ENCODE measurements around the gene RFX7.
"Not testable (repeated sequence)": the region's sequence is repeated elsewhere in the genome, so short reads cannot be mapped to it uniquely, and the experiment has no call there.

RFX7 gene

DNA sequence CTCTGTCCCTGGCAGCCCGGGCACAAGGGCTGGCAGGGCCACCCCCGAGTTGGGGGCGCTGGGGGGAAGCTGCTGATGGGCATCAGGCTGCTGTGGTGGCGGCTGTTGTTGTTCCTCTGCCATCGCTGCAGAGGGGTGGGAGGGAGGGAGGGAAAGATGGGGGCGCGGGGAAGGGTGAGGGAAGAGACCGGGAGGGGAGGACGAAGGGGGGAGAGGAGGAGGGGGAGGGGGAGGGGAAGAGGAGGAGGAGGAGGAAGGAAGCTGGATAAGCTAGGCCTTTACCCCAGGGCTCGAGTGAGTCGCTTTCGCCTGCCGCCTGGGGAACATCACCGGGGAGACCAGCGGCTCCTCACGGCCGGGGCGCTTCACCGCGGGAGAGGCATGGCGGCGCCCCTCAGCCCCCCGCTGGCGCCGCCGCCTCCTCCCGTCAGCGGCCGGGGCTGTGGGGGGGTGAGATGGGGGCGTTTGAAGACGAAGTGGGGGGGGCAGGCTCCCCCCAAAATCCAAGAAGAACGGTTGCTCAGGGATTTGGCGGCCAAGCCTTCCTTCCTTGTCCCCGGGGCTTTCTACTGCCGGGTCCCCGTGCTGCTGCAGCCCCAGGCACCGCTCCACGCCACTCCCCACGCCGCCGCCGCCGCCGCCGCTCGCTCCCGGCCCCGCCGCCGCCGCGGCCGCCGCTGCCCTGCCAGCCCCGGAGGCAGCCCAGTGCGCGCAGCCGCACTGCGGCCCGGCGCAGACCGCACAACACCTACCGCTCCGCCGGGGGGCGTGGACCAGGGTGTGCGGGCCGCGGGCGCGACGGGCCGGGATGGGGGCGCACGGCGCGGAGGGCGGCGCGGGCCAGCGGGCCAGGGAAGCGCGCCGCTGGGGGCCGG, at the start of gene RFX7:
Gene RFX7 (minus strand): TSS at position 717 of the 875 bp plus-strand sequence. CDS start 594 bp downstream, at position 123.
- FAIRE-seq (no peak), DNase-seq (ENCODE audit: insufficient read length, low spot score) (peak; percentile 52)

DNA sequence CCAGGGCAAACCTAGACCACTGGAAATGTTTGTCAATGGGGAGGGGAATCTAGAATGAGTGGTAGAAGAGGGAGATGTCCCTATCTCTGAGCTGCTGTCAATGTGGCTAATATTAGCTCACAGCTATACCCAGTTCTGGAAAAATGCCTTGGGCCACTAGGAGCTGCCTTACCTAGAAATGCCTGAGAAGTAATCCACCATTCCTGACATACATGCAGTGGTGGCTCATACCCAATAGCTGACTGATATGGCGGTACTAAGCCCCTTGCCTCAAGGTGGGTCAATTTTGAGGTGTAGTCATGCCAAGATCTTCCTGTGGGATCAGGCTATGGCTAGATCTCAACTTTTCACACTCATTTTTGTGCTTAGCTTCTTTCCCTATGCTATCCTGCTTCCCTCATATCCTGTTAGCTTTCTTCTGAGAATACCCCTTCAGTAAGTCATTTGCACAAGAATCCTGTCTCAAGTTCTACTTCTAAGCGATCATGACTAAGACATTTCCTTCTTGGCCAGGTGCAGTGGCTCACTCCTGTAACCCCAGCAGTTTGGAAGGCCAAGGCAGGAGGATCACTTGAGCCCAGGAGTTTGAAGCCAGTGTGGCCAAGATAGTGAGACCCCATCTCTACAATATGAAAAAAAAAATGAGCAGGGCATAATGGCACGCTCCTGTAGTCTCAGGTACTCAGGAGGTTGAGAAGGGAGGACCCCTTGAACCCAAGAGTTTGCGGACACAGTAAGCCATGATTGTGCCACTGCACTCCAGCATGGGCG, 49.1 kb upstream of the RFX7 start:
- FAIRE-seq (no peak), DNase-seq (ENCODE audit: insufficient read length, low spot score) (no peak)

DNA sequence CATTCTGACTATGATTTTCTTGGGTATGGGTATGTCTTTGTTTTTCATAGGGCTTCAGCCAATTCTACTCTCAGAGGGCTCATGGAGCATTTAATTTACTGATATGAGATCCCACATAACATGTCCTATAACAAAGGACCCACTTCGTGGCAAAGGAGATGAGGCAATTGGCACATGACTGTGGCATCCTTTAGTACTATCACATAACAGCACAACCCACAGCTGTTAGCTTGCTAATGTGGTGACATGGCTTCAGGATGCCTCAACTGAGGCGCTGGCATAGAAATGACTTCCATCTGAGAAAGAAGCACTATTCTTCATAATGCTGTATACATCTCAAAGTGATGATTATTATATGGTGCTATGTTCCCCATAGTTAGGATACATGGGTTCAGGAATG, 48.1 kb upstream of the RFX7 start:
- DNase-seq (ENCODE audit: insufficient read length, low spot score) (no peak), FAIRE-seq (no peak)

DNA sequence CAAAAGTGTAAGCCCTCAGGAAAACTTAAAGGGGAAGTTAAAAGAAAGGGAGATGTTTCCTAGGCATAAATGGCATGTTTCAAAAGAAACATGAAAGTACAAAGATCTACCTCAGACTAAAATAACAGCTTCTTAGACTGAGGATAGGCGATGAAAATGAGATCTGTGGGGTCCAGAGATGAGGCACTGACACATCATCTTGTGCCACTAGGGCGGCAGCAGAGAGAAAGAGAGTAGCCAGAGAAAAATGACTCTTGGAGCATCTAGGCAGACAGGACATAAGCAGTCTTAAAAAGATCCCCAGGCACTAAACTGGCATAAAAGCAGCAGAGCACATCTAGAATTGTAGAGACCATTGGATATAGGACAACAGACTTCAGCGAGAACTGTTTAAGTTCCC, 42.5 kb upstream of the RFX7 start:
- no peak for DNase-seq (ENCODE audit: insufficient read length, low spot score)
- no peak for FAIRE-seq

DNA sequence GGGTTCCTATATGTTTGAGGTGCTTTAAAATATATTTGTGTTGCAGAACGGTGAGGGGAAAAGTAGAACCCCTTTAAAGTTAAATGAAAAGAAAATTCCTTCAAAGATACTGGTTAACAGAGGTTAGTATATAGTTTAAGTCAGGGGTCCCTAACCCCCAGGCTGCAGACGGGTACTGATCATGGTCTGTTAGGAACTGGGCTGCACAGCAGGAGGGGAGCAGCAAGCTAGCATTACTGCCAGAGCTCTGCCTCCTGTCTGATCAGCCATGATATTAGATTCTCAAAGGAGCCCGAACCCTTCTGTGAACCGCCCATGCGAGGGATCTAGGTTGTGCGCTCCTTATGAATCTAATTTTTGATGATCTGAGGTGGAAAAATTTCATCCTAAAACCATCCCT, 37.5 kb upstream of the RFX7 start:
- no peak for FAIRE-seq
- DNase-seq (ENCODE audit: insufficient read length, low spot score) = no peak

DNA sequence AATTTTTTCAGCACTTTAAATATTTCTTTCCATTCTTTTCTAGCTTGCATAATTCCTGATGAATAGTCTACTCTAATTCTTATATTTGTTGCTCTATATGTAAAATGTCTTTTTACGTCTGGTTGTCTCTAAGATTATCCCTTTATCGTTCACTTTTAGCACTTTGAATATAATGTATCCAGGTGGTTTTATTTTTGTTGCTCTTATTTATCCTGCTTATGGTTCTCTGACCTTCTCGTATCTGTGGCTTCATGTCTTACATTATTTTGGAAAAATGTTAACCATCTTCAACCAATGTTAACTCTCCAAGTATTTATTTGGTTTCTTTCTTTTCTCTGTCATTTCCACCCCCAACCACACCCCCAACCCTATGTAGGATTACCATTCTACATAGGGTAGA, 30.0 kb upstream of the RFX7 start:
- FAIRE-seq = no peak
- no peak for DNase-seq (ENCODE audit: insufficient read length, low spot score)

DNA sequence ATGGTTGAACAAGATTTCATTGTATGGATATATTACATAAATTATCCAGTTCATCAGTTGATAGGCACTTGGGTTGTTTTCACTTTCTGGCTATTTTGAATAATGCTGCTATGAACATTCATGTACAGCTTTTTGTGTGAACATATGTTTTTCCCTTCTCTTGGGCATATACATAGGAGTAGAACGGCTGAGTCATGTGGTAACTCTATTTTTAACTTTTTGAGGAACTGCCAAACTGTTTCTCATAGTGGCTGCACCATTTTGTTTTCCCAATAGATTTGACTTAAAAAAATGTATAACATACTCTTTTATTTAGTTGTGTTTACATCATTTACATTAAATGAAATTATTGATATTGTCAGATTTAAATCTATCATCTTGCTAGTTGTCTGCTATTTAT, 28.8 kb upstream of the RFX7 start:
- FAIRE-seq (no peak), DNase-seq (ENCODE audit: insufficient read length, low spot score) (no peak)

DNA sequence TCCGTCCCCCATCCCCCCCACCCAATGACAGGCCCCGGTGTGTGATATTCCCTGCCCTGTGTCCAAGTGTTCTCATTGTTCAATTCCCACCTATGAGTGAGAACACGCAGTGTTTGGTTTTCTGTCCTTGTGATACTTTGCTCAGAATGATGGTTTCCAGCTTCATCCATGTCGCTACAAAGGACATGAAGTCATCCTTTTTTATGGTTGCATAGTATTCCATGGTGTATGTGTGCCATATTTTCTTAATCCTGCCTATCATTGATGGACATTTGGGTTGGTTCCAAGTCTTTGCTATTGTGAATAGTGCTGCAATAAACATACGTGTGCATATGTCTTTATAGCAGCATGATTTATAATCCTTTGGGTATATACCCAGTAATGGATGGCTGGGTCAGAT, 22.8 kb upstream of the RFX7 start:
- FAIRE-seq; DNase-seq (ENCODE audit: insufficient read length, low spot score): not testable (repeated sequence)

DNA sequence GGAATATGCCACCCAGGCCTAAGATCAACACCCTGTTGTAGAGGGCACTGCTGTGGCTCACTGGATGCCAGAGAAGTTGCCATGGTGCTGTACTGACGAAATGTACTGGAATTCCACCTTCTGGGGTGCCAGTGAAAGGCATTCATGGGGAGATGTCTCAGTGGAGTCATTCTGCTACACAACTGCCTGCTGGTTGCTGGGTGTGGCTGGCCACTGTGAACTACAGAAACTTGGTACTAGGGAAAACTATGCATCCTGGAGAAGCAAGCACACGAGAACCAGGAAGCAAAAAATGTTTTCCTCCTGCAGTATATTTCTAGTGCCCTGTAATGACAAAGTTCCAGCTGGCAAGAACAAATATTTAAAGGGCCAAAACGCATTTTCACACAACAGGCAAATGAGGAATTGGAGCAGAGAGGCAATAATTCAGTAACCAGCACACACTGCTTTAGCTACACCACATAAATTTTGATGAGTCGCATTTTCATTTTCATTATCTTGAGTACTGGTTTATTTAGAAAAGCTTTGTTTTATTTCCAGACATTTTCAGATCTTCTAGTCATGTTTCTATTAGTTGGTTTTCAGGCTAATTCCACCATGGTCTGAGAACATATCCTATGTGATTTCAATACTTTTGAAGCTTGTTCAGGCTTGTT, 18.3 kb upstream of the RFX7 start:
- DNase-seq (ENCODE audit: insufficient read length, low spot score) = no peak
- FAIRE-seq = no peak

DNA sequence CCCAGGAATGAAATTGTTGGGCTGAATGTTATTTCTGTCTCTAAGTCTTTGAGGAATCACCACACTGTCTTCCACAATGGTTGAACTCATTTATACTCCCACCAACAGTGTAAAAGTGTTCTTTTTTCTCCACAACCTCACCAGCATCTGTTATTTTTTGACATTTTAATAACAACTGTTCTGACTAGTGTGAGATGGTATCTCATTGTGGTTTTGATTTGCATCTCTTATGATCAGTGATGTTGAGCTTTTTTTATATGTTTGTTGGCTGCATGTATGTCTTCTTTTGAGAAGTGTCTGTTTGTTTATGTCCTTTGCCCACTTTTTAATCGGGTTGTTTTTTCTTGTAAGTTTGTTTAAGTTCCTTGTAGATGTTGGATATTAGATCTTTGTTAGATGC, 13.6 kb upstream of the RFX7 start:
- not testable (repeated sequence) for DNase-seq (ENCODE audit: insufficient read length, low spot score); FAIRE-seq

DNA sequence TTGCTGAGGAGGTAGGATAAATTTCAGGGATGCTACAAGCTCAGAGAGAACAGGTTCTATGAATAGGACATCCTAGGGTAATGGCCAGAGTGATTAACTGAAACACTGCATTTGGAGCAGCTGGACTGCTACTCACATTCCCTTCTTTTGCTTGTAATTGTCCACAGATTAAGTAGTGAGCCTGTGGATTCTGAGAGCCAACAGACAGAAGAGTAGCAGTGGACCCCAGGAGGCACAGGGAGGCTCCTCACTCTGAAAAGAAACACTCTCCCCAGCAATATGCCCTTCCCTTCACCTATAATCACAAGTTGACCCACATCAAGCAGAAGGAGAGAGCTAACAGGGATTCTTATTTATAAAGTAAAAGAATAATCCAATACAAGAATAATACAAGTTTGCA, 10.6 kb upstream of the RFX7 start:
- FAIRE-seq = no peak
- no peak for DNase-seq (ENCODE audit: insufficient read length, low spot score)

DNA sequence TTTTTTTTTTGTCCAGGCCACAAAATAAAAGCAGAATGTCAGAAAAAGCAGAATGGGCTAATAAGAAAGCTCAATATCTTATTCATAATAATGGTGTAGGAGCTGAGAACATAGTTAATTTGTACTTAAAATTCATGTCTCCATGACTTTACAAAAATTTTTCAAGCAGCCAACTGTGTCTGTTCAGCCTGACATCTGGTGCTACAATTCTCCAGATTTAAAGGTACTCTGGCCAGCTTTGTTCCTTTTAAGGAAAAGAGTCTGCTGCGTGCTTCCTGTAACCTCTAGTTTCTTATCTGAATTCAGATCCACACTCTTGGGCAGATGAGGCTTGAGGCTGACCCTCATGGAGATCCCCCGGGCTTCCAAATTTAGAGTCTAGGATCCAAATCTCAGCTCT, 8.7 kb upstream of the RFX7 start:
- FAIRE-seq (no peak), DNase-seq (ENCODE audit: insufficient read length, low spot score) (no peak)

DNA sequence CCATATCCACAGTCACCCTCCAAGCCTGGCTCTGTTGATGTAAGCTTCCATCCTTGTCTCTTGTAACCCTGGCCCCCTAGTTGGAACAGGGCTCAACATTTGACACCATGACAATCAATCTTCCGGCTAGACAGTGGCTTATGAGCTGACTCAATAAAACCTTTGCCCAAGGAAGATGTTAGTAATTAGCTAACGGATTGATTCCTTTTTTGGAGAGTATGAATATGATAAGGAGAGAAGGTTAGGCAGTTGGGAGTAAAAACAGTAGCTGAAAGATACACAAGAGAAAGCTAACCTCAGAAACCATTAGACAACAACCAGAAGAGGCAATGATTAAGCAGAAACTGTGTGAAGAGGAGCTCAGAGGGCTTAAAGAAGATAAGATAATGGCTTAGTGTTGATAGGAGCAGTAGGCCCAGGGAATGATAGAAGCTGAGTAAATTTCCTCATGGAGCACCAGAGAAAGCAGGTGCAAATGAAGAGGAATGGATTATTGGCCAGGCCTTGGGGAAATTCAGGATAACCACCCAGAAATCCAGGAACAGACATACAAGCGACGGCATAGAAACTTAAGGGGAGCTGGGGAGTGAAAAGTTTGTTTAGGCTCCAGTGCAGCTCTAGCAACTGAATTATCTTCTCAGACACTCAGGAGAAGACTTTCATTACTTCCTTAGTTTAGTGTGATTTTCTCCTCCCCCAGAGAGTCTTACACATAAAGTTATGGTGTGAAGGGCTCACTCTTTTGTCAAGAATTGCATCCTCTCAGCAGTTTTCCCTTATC, 7.8 kb upstream of the RFX7 start:
- no peak for FAIRE-seq
- no peak for DNase-seq (ENCODE audit: insufficient read length, low spot score)

DNA sequence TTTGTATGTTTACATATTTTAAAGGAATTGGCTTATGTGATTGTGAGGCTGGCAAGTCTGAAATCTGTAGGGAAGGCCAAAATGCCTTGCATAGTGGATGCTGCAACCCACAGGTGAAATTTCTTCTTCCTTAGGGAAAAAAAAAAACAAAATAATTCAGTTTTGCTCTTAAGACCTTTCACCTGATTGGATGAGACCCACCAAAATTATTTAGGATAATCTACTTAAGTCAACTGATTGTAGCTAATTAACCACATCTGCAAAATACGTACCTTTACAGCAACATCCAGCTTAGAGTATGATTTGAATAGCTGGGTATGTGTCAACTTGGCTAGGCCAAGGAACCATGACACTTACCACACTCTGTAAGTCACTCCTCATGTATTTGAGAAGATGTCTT, 6.9 kb upstream of the RFX7 start:
- no peak for FAIRE-seq
- no peak for DNase-seq (ENCODE audit: insufficient read length, low spot score)

DNA sequence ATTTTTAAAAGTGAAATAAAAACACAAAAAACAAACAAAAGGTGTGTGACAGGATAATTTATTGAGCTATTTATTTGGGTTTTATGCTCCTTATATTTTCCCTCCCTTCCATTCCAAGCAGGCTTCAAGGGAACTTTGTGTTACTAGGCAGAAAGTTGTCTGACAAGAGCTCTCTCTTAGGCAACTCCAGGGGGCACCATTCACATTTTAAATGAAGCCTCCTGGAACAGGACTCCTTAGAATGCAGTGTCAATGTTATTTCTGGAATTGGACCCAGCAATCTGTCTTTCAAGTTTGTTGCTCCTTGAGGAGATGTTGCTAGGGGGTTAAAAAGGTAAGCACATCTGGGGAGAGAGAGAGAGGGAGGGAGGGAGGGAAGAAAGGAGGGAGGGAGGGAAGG, 5.4 kb upstream of the RFX7 start:
- no peak for FAIRE-seq
- DNase-seq (ENCODE audit: insufficient read length, low spot score) = no peak

DNA sequence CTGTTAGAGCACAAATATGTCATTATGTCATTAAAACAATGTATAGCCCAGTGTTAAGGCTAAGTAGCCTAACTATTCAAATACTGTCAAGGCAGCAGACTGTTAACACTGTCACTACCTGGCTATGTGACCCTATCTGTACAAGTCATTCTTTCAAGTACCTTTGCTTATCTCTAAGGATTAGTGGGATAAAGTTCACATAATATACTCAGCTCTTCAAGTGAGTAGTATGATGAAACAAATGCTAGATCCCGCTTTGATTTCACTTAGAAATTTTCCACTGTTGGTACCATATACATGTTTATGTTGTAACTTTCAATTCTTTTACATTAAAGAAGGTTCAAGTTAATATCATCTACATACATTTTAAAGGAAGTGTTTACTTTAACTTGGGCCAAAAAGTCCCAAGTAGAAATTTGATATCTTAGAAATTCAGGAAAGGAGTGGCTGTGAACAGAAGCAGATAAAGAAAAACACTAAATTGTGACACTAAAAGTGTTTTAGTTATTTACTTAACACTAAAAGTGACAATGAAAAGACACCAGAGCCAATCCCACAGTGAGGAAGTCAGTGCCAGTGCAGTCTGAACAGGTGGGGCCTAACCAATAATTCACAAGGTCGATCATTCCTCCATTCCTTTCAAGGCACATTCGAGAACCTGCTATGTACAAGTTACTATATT, 4.8 kb upstream of the RFX7 start:
- no peak for FAIRE-seq
- DNase-seq (ENCODE audit: insufficient read length, low spot score) = no peak

DNA sequence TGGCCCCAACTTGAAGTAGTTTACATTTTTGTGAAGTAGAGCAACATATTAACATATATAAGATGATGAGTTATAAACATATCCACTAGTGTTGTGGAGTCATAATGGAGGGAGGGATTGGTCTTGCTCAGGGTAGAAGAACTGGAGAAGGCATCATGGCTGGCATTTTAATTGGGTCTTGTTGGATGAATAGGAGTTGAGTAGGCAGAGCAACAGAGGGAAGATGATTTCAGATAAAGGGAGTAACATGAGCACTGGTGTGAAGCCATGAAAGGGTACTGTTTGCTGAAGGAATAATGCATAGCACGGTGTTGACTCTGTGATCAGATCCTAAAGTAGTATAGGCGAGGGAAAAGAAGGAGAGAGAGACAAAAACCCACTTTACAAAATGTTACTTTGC, 3.6 kb upstream of the RFX7 start:
- DNase-seq (ENCODE audit: insufficient read length, low spot score) (no peak), FAIRE-seq (no peak)

DNA sequence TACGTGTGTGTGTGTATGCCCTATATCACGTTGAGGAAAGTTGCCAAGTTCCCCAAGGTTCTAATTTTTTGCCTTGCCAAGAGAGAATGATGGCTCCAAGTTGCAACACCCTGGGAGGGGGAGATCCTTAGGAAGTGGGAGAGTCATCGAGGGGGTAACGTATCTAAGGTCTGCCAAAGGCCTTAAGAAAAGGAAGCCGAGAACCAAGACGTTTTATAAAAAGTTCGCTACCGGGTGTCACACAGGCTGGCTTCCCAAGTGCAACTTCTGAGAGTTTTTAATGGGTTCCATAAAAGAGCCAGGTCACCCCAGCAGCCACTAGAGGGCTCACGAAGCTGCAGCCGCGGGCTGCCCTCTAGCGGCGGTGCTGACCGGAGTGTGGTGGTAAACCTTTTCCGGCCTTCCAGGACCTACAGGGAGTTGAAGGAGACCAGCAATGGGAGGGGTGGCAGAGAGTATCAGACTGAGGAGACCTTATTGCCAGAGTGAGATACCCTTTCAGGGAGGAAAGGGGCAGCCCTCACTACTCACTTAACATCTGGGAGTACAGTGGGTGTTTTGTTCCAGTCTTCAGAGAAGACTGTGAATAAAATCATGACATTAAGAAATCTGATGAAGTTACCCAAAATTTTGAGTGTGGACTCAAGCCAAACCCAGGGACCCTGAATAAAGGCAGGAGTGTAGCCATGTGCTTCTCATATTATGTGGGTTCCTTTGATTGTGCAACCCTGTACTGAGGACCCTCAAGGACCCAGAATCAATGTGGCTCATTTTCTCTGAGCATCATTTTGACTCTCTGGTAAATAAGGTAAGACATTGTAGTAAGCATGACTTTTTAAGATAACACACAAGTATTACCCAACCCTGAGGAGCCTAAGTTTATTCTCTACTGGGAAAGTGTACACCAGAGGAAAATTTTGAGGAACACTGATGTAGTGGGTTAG, 2.5 kb upstream of the RFX7 start:
- FAIRE-seq = peak; percentile 87
- peak; percentile 67 for DNase-seq (ENCODE audit: insufficient read length, low spot score)
